ENCODE measurements around the gene RBMS1.
"Not testable (repeated sequence)": the region's sequence is repeated elsewhere in the genome, so short reads cannot be mapped to it uniquely, and the experiment has no call there.

The RBMS1 gene

DNA sequence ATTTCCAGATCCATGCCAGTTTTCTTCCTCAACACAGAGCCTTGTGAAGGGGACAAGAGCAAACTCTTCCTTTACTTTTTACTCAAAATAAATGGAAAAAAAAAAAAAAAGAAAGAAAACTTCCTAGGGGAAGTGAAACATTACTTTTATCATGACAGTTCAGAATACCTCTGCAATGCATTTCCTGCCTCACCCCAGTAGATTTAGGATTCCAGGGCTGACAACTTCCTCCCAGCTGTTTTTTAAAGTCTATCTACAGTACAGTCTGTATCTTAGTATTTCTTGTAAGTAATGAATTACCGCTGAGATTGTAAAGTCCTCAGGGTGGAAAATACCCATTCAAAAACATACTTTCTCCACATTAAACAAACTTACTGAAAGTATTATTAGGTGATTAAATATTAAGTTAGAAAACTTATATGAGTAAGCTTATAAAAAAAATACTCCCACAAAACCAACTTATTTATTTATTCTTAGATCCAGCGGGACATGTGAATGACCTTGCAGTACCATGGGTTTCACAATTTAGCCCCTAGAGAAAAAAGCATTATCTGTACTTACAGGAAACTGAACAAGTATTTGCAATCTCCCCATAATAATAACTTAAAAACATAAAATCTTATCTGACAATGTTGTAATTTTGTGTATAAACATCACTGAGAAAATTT lies 117.7 kb downstream of the RBMS1 start:
- no peak for DNase-seq (ENCODE audit: insufficient read length, low spot score)
- TF ChIP-seq POLR2A (IDR thresholded peaks at IDR 0.05; ENCODE audit: low read depth, low read length): no peak
- no peak for TF ChIP-seq POU2F2 (IDR thresholded peaks at IDR 0.05; ENCODE audit: low read depth, low read length)
- TF ChIP-seq POLR2AphosphoS5 (IDR thresholded peaks at IDR 0.05; ENCODE audit: low read depth, low read length): no peak
- no peak for TF ChIP-seq PAX5 (IDR thresholded peaks at IDR 0.05; ENCODE audit: insufficient read depth, low read length, severe bottlenecking)
- TF ChIP-seq SPI1 (IDR thresholded peaks at IDR 0.05; ENCODE audit: low read depth, low read length): no peak
- no peak for TF ChIP-seq TAF1 (IDR thresholded peaks at IDR 0.05; ENCODE audit: low read depth, low read length)
- no peak for FAIRE-seq

GRCh38 chr2:160375037-160375436 lies 118.6 kb downstream of the RBMS1 start:
- FAIRE-seq: no peak
- TF ChIP-seq PAX5 (IDR thresholded peaks at IDR 0.05; ENCODE audit: insufficient read depth, low read length, severe bottlenecking) (no peak), POLR2A (IDR thresholded peaks at IDR 0.05; ENCODE audit: low read depth, low read length) (no peak), POU2F2 (IDR thresholded peaks at IDR 0.05; ENCODE audit: low read depth, low read length) (no peak), SPI1 (IDR thresholded peaks at IDR 0.05; ENCODE audit: low read depth, low read length) (no peak), TAF1 (IDR thresholded peaks at IDR 0.05; ENCODE audit: low read depth, low read length) (no peak), POLR2AphosphoS5 (IDR thresholded peaks at IDR 0.05; ENCODE audit: low read depth, low read length) (no peak)
- DNase-seq (ENCODE audit: insufficient read length, low spot score): no peak

DNA sequence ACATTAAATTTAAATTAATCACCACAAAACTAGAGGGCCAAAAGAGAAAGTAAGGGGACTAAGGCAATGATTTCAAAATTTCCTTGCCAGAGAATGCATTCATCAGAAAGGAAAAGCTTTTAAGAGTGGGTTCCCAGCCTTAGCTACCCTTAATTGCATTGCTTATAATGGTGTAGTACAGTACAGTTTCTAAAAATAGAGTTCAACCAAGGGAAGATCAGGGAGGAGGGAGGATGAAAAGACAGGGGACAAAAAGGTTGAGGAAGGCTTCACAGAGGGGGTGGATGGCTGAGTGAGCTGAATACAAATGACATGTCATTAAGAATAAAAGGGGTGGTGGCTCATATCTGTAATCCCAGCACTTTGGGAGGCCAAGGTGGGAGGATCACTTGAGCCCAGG lies 119.9 kb downstream of the RBMS1 start:
- no peak for TF ChIP-seq POLR2AphosphoS5 (IDR thresholded peaks at IDR 0.05; ENCODE audit: low read depth, low read length)
- no peak for TF ChIP-seq TAF1 (IDR thresholded peaks at IDR 0.05; ENCODE audit: low read depth, low read length)
- no peak for TF ChIP-seq PAX5 (IDR thresholded peaks at IDR 0.05; ENCODE audit: insufficient read depth, low read length, severe bottlenecking)
- TF ChIP-seq POU2F2 (IDR thresholded peaks at IDR 0.05; ENCODE audit: low read depth, low read length): no peak
- no peak for TF ChIP-seq SPI1 (IDR thresholded peaks at IDR 0.05; ENCODE audit: low read depth, low read length)
- TF ChIP-seq POLR2A (IDR thresholded peaks at IDR 0.05; ENCODE audit: low read depth, low read length): no peak
- FAIRE-seq (no peak), DNase-seq (ENCODE audit: insufficient read length, low spot score) (no peak)

- TF ChIP-seq POLR2A (IDR thresholded peaks at IDR 0.05; ENCODE audit: low read depth, low read length) (no peak), PAX5 (IDR thresholded peaks at IDR 0.05; ENCODE audit: insufficient read depth, low read length, severe bottlenecking) (no peak), POLR2AphosphoS5 (IDR thresholded peaks at IDR 0.05; ENCODE audit: low read depth, low read length) (no peak), POU2F2 (IDR thresholded peaks at IDR 0.05; ENCODE audit: low read depth, low read length) (no peak), SPI1 (IDR thresholded peaks at IDR 0.05; ENCODE audit: low read depth, low read length) (no peak)
- FAIRE-seq (no peak), DNase-seq (ENCODE audit: insufficient read length, low spot score) (no peak)
These were observed 120.3 kb downstream of the RBMS1 start for GRCh38 chr2:160373263-160373662.

- DNase-seq (ENCODE audit: insufficient read length, low spot score): no peak
- TF ChIP-seq TAF1 (IDR thresholded peaks at IDR 0.05; ENCODE audit: low read depth, low read length) (no peak), SPI1 (IDR thresholded peaks at IDR 0.05; ENCODE audit: low read depth, low read length) (no peak), POU2F2 (IDR thresholded peaks at IDR 0.05; ENCODE audit: low read depth, low read length) (no peak), POLR2AphosphoS5 (IDR thresholded peaks at IDR 0.05; ENCODE audit: low read depth, low read length) (no peak), POLR2A (IDR thresholded peaks at IDR 0.05; ENCODE audit: low read depth, low read length) (no peak), PAX5 (IDR thresholded peaks at IDR 0.05; ENCODE audit: insufficient read depth, low read length, severe bottlenecking) (no peak)
- no peak for FAIRE-seq
These were observed 121.0 kb downstream of the RBMS1 start for GRCh38 chr2:160372585-160372984.

- FAIRE-seq (no peak), DNase-seq (ENCODE audit: insufficient read length, low spot score) (no peak)
- TF ChIP-seq POLR2A (IDR thresholded peaks at IDR 0.05; ENCODE audit: low read depth, low read length): no peak
- TF ChIP-seq POU2F2 (IDR thresholded peaks at IDR 0.05; ENCODE audit: low read depth, low read length): no peak
- no peak for TF ChIP-seq SPI1 (IDR thresholded peaks at IDR 0.05; ENCODE audit: low read depth, low read length)
- no peak for TF ChIP-seq POLR2AphosphoS5 (IDR thresholded peaks at IDR 0.05; ENCODE audit: low read depth, low read length)
- TF ChIP-seq TAF1 (IDR thresholded peaks at IDR 0.05; ENCODE audit: low read depth, low read length): no peak
- no peak for TF ChIP-seq PAX5 (IDR thresholded peaks at IDR 0.05; ENCODE audit: insufficient read depth, low read length, severe bottlenecking)
These were observed 121.6 kb downstream of the RBMS1 start for GRCh38 chr2:160372010-160372356.

DNA sequence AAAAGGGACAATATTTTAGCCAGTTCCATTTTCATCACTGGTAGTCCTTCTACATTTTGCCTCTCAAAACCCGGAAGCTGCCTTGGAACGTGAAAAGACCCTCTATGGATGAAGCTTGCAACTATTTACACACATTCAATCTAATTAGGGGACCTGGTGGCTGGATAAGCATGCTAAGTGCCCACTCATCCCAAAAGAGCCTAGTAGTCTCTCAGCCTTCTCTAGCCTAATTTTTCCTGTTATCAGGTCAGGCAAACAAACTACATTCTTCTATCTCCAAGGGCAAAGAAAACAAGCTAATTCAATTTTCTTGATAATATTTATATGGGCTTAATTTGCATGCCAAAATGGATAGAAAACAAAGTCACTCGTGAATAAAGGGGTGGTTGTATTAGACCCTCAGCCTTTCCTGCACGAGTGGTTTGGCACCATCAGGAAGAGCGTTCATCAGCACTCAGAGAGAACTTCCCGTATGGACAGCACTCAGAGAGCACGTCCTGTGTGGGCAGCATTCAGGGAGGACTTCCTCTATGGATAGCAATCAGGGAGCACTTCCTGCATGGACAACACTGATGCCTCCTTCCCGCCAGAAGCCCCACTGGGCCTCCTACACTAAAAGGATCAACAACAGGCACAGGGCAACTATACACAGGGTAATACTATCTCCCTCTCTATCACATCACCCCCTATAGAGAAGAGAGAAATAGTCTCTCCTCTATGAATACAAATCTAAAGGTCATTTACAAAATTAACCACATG lies 122.2 kb downstream of the RBMS1 start:
- no peak for TF ChIP-seq TAF1 (IDR thresholded peaks at IDR 0.05; ENCODE audit: low read depth, low read length)
- no peak for TF ChIP-seq POLR2A (IDR thresholded peaks at IDR 0.05; ENCODE audit: low read depth, low read length)
- TF ChIP-seq POLR2AphosphoS5 (IDR thresholded peaks at IDR 0.05; ENCODE audit: low read depth, low read length): no peak
- no peak for TF ChIP-seq PAX5 (IDR thresholded peaks at IDR 0.05; ENCODE audit: insufficient read depth, low read length, severe bottlenecking)
- TF ChIP-seq POU2F2 (IDR thresholded peaks at IDR 0.05; ENCODE audit: low read depth, low read length): no peak
- DNase-seq (ENCODE audit: insufficient read length, low spot score): no peak
- no peak for FAIRE-seq

DNA sequence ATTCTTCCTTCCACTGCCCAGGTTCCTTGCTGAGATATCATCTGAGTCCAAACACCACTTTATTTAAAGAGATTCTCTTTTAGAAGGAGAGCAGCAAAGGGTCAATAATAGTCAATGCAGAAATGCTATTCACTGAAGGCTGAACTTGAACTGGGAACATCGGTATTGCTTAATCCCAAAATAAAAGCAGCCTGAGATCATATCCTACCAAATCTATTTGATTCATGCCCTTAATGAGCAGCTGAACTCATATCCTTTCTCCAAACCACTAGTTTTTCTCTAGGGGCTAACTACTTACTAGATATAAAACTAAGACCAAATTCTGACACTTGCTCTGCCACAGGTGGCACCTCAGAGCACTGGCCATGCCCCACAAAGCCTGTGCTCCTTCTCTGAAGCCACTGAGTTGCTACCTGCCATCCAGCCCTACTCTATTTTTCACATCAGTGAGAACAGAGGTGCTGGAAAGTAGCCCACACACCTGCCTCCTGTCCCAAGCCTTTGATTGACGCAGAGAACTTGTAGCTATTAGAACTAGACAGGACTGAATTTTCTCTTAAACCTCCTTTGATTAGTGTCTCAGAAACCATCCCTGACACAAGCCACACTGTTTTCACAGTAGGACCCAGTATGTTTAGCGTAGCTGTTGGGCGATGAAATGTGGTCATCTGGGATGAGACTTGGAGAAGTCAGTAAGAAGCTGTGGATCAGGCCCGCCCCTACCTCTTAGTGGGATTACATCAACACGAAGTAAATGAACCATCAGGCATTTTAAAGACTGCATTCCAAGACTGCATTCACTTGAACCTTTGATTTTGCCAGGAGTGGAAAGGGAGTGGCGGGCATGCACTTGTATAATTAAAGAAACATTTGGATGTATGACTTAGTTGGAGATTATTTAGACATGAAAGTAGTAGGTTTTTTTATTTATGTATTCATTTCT lies 124.3 kb downstream of the RBMS1 start:
- TF ChIP-seq PAX5 (IDR thresholded peaks at IDR 0.05; ENCODE audit: insufficient read depth, low read length, severe bottlenecking) (no peak), SPI1 (IDR thresholded peaks at IDR 0.05; ENCODE audit: low read depth, low read length) (no peak), POLR2AphosphoS5 (IDR thresholded peaks at IDR 0.05; ENCODE audit: low read depth, low read length) (no peak), POLR2A (IDR thresholded peaks at IDR 0.05; ENCODE audit: low read depth, low read length) (no peak), POU2F2 (IDR thresholded peaks at IDR 0.05; ENCODE audit: low read depth, low read length) (no peak), TAF1 (IDR thresholded peaks at IDR 0.05; ENCODE audit: low read depth, low read length) (no peak)
- DNase-seq (ENCODE audit: insufficient read length, low spot score): no peak
- FAIRE-seq: no peak

DNA sequence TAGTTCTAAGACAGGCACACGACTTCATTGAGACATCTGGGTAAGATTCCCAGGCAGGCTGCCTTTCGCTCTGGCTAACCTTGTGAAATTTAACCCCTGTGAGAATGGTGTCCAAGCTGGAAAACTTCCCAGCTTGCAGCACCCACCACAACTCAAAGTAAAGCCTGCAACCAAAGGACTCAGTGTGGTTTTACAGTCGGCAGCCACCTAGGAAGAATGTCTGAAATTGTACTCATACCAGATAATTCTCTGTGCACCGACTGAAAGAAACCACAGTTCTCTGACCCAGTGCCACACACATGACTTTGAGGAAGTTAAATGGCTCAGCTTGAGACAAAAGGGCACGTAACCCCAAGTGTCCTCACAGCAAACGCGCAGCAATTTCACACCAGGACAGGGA lies 125.7 kb downstream of the RBMS1 start:
- TF ChIP-seq TAF1 (IDR thresholded peaks at IDR 0.05; ENCODE audit: low read depth, low read length): no peak
- TF ChIP-seq POLR2AphosphoS5 (IDR thresholded peaks at IDR 0.05; ENCODE audit: low read depth, low read length): no peak
- no peak for TF ChIP-seq PAX5 (IDR thresholded peaks at IDR 0.05; ENCODE audit: insufficient read depth, low read length, severe bottlenecking)
- no peak for TF ChIP-seq SPI1 (IDR thresholded peaks at IDR 0.05; ENCODE audit: low read depth, low read length)
- TF ChIP-seq POU2F2 (IDR thresholded peaks at IDR 0.05; ENCODE audit: low read depth, low read length): no peak
- TF ChIP-seq POLR2A (IDR thresholded peaks at IDR 0.05; ENCODE audit: low read depth, low read length): no peak
- DNase-seq (ENCODE audit: insufficient read length, low spot score): no peak
- FAIRE-seq: no peak

GRCh38 chr2:160367139-160367538 lies 126.5 kb downstream of the RBMS1 start:
- peak; percentile 88 for FAIRE-seq
- DNase-seq (ENCODE audit: insufficient read length, low spot score): not testable (repeated sequence)

Data from GM12891 (cell line).